MM.1S (cell line): ENCODE results near the gene POLQ.

Experiments used
- EZH2 ChIP-seq: fragments of 300-600 bp; sonication (generic); optimal IDR thresholded peaks from 2 replicates; pipeline ENCODE3; 2017; ENCODE audit warnings: low read depth, mild to moderate bottlenecking, antibody characterized with exemption, low read length, mixed read lengths
- EZH2phosphoT487 ChIP-seq: fragments of 300-600 bp; sonication (generic); IDR thresholded peaks from 2 replicates; pipeline ENCODE4 v1.6.1; 2018; ENCODE audit warnings: antibody characterized with exemption, low read length
- TF ChIP-seq, protein P1 (sequence below): fragments of 300-600 bp; sonication (generic); IDR thresholded peaks from 2 replicates; pipeline ENCODE4 v1.5.1; 2016; ENCODE audit warnings: antibody characterized with exemption, low read length, mixed read lengths

DNA sequence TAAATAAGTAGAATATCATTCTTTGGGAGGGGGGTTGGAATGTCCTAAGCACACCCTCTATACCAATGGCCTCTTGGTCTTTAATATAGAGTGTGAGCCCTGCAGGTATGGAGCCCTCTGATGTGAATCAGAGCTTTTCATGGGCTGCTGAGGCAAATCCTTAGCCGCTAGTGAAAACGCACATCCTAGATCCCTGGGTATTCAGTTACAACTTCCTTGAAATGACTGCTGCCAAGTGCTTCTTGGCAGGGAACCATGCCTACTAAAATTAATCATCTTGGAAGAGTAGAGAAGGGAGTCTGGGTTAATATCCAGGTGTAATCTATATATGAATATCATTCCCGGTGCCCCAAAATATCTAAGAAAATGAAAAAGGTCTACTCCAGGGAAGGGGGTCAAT, 109.1 kb downstream of the POLQ start:
- TF ChIP-seq, protein P1, sequence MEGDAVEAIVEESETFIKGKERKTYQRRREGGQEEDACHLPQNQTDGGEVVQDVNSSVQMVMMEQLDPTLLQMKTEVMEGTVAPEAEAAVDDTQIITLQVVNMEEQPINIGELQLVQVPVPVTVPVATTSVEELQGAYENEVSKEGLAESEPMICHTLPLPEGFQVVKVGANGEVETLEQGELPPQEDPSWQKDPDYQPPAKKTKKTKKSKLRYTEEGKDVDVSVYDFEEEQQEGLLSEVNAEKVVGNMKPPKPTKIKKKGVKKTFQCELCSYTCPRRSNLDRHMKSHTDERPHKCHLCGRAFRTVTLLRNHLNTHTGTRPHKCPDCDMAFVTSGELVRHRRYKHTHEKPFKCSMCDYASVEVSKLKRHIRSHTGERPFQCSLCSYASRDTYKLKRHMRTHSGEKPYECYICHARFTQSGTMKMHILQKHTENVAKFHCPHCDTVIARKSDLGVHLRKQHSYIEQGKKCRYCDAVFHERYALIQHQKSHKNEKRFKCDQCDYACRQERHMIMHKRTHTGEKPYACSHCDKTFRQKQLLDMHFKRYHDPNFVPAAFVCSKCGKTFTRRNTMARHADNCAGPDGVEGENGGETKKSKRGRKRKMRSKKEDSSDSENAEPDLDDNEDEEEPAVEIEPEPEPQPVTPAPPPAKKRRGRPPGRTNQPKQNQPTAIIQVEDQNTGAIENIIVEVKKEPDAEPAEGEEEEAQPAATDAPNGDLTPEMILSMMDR, result no peak
- TF ChIP-seq EZH2, result no peak
- no peak for TF ChIP-seq EZH2phosphoT487
